ENCODE measurements around the gene PRSS2.

DNA sequence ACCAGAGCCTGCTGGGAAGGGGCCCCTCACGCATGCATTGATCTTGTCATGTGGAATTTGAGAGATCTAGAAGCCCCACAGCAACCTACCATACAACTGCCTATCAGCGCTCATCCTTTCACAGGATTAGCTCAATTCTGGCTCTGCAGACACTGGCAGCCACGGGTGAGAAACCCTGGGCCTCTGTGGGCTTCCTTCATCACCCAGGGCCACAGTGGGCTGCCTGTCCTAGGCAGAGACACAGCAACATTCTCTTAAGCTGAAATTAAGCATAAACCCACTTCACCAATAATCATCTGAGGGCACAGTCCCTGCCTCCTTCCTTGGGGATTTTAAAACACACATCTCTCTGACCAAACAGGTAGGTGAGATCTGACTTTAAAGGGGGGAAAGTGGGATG, 3.3 kb upstream of the PRSS2 start:
- TF ChIP-seq, protein P1, sequence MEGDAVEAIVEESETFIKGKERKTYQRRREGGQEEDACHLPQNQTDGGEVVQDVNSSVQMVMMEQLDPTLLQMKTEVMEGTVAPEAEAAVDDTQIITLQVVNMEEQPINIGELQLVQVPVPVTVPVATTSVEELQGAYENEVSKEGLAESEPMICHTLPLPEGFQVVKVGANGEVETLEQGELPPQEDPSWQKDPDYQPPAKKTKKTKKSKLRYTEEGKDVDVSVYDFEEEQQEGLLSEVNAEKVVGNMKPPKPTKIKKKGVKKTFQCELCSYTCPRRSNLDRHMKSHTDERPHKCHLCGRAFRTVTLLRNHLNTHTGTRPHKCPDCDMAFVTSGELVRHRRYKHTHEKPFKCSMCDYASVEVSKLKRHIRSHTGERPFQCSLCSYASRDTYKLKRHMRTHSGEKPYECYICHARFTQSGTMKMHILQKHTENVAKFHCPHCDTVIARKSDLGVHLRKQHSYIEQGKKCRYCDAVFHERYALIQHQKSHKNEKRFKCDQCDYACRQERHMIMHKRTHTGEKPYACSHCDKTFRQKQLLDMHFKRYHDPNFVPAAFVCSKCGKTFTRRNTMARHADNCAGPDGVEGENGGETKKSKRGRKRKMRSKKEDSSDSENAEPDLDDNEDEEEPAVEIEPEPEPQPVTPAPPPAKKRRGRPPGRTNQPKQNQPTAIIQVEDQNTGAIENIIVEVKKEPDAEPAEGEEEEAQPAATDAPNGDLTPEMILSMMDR (IDR thresholded peaks at IDR 0.05) = no peak
- TF ChIP-seq POLR2A (IDR thresholded peaks at IDR 0.05) (no peak), POLR2AphosphoS5 (IDR thresholded peaks at IDR 0.05; ENCODE audit: insufficient read depth in 1 of 2, low read depth in 1 of 2) (no peak)

Data from vagina (tissue), 2 donors.